ENCODE measurements around the gene VAMP2.

DNA sequence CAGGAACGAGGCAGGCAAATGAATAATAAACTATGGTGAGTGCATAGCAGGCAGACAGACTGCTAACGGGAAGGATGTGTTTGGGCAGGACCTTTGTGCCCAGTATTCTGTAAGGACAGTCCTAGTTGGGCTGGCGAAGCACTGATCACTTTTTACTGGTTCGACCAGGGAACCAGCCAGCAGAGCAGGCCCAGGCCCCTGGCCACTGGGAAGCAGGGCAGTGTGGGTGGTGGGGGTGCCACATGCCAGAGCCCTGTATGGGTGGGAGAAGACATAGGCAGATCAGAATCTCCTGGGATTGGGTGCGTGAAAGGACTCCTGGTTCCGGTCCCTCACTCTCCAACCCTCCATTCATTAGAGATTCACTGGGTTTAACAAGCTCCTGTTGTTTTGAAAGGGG lies 4.0 kb upstream of the VAMP2 start:
- TF ChIP-seq TAF1 (IDR thresholded peaks at IDR 0.05; ENCODE audit: borderline replicate concordance, insufficient read depth, low read length) = no peak
- TF ChIP-seq, protein P1, sequence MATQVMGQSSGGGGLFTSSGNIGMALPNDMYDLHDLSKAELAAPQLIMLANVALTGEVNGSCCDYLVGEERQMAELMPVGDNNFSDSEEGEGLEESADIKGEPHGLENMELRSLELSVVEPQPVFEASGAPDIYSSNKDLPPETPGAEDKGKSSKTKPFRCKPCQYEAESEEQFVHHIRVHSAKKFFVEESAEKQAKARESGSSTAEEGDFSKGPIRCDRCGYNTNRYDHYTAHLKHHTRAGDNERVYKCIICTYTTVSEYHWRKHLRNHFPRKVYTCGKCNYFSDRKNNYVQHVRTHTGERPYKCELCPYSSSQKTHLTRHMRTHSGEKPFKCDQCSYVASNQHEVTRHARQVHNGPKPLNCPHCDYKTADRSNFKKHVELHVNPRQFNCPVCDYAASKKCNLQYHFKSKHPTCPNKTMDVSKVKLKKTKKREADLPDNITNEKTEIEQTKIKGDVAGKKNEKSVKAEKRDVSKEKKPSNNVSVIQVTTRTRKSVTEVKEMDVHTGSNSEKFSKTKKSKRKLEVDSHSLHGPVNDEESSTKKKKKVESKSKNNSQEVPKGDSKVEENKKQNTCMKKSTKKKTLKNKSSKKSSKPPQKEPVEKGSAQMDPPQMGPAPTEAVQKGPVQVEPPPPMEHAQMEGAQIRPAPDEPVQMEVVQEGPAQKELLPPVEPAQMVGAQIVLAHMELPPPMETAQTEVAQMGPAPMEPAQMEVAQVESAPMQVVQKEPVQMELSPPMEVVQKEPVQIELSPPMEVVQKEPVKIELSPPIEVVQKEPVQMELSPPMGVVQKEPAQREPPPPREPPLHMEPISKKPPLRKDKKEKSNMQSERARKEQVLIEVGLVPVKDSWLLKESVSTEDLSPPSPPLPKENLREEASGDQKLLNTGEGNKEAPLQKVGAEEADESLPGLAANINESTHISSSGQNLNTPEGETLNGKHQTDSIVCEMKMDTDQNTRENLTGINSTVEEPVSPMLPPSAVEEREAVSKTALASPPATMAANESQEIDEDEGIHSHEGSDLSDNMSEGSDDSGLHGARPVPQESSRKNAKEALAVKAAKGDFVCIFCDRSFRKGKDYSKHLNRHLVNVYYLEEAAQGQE (IDR thresholded peaks at IDR 0.05; ENCODE audit: insufficient read depth in 1 of 2, low read depth in 2 of 2, low read length in 2 of 2) = no peak
- TF ChIP-seq POLR2AphosphoS5 (IDR thresholded peaks at IDR 0.05; ENCODE audit: low read depth, low read length) = no peak
- no peak for TF ChIP-seq FOXP2 (optimal IDR thresholded peaks at IDR 0.05; ENCODE audit: borderline replicate concordance, extremely low read depth, extremely low read length, insufficient read depth)
- no peak for TF ChIP-seq SIN3A (IDR thresholded peaks at IDR 0.05; ENCODE audit: borderline replicate concordance, insufficient read depth, low read length)
